Thyroid gland (tissue), 4 donors: Measurements from ENCODE around the gene EFCC1. TPM values are rescaled to one million over a fixed set of nuclear protein-coding genes. Genes with fewer than 3 reads are reported as not detected.
"Not testable (repeated sequence)": the region's sequence is repeated elsewhere in the genome, so short reads cannot be mapped to it uniquely, and the experiment has no call there.

Source experiments
- DNase-seq, 2 donors: peaks; one replicate each; pipeline ENCODE4 v3.0.0-alpha.2; 2019
- H3K27ac ChIP-seq, 3 donors: fragments of 200-600 bp; sonication (generic); 1 replicate in 2 of 3; 2 replicates in 1 of 3; pipeline ENCODE4 v1.5.1; 2016 to 2019; ENCODE audit warnings: mild to moderate bottlenecking in 1 of 3, moderate library complexity in 1 of 3
- H3K27me3 ChIP-seq: fragments of 200-600 bp; sonication (generic); one replicate; pipeline ENCODE4 v1.5.1; 2019
- H3K36me3 ChIP-seq, 2 donors: fragments of 200-600 bp; sonication (generic); one replicate each; pipeline ENCODE4 v1.5.1; 2016 to 2019
- H3K4me1 ChIP-seq, 2 donors: fragments of 200-600 bp; sonication (generic); one replicate each; pipeline ENCODE4 v1.5.1; 2017 to 2019
- H3K4me3 ChIP-seq, 3 donors: fragments of 200-600 bp; sonication (generic); replicated peaks in 1 of 3; 1 replicate in 2 of 3; 2 replicates in 1 of 3; pipeline ENCODE4 v1.5.1; 2016; ENCODE audit warnings: mild to moderate bottlenecking in 1 of 3
- H3K9me3 ChIP-seq: fragments of 200-600 bp; sonication (generic); one replicate; pipeline ENCODE4 v1.5.1; 2017
- CTCF ChIP-seq, 6 experiments: fragments of 200-600 bp in 3 of 6; fragments of 450-650 bp in 3 of 6; sonication (generic) in 3 of 6; IDR thresholded peaks; one replicate each; pipeline ENCODE4 v1.5.1; 2016 to 2019; ENCODE audit warnings: antibody characterized with exemption in 6 of 6, mild to moderate bottlenecking in 2 of 6, inconsistent platforms in 1 of 6, moderate library complexity in 1 of 6
- POLR2A ChIP-seq, 2 donors: fragments of 450-650 bp; IDR thresholded peaks; one replicate each; pipeline ENCODE4 v1.6.1; 2017; ENCODE audit warnings: antibody characterized with exemption in 2 of 2, mild to moderate bottlenecking in 2 of 2, moderate library complexity in 1 of 2
- WGBS, 2 donors: methylation state at CpG; one replicate each; pipeline ENCODE4 v1.1.5; 2017; 5-methylcytosine and 5-hydroxymethylcytosine counted together
- intact Hi-C: fragments of 100-400 bp; cut with DNase I; formaldehyde crosslinking; loops from one replicate; pipeline ENCODE4 v1.15.1; 2023
- total RNA-seq, 4 donors: library from RNA; depleted of rRNA; stranded (reverse); fragments of >200 nt; gene quantifications; one replicate each; pipeline ENCODE4 v1.2.3, GENCODE V29; 2016

EFCC1 gene
- total RNA-seq, 4 donors from 2014 or later = 3.6 to 16.8 (median 9.9) TPM

DNA sequence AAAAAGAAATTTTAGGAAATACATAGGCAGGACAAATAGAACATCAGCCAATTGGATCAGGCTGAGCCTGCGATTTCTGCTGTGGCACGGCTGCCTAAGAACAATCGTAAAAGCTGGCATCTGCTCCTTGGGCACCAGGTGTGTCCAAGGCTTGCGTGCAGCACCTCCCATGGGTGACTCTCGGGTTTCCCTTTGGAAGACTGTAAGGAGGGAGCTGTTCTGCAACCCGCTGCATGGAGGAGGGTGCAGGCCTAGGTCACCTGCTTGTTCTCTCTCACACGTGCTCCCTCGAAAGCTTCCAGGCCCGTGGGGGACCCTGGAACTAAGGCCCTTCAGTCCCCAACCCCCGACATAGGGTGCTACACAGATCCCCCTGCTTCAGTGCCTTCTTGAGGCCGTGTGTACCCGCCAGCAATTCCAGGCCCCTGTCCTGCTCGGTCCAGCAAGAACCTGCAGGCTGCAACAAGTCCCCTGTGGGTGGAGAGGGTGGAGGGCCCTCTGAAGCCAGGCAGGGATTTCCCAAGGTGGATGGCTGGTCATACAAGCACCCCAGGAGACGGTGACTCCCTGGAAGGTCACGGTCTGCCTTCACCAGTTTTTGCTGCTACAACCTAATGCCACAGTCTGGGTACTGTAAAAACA lies 62.9 kb downstream of the EFCC1 start:
- 31 to 54% methylated on average over 12 to 15 of the region's 15 CpGs for WGBS, 2 donors
- Histone ChIP-seq H3K27me3 (no peaks in the 10 kb centered on the region), H3K9me3 (no peaks in the 10 kb centered on the region), H3K27ac (no peak overlapping the region), H3K36me3 (no peaks in the 10 kb centered on the region), H3K4me1 (peaks cover 10 to 12% of the 10 kb centered on the region in 2 donors), H3K4me3 (no peak overlapping the region)
- peak; percentile 87 to 89 for DNase-seq
- no peak for TF ChIP-seq CTCF (IDR thresholded peaks at IDR 0.05)
- TF ChIP-seq POLR2A (IDR thresholded peaks at IDR 0.05) = no peak
- intact Hi-C loops = no loop called here

DNA sequence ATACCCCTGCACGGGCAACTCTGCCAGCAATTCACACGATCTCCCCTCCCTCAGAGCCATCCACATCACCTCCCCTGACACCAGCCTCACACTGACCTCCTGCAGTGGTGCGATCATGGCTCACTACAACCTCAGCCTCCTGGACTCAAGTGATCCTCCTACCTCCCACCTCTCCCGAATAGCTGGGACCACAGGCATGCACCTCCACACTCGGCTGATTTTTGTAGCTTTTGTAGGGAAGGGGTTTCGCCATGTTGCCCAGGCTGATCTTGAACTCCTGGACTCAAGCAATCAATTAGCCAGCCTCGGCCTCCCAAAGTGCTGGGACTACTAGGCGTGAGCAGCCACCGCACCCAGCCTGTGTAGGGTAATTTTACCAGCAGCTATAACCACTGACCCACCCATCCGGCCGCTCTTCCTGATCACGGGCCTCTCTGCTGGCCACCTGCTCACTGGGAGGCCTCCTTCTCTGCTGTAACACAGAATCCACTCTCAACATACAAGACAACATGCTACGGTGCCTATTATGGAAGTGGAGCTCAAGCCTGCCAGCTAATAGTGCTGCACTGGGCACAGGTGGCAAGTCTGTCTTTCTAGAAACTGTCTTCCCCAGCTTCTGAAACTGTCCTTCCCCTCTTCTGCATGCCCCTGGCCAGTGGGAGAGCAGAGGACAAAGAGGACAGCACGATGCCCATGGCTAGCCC lies 64.1 kb downstream of the EFCC1 start:
- Histone ChIP-seq H3K27ac (no peak overlapping the region), H3K4me1 (peaks cover 10 to 13% of the 10 kb centered on the region in 2 donors), H3K9me3 (no peaks in the 10 kb centered on the region), H3K4me3 (no peak overlapping the region), H3K36me3 (no peaks in the 10 kb centered on the region), H3K27me3 (no peaks in the 10 kb centered on the region)
- TF ChIP-seq CTCF (IDR thresholded peaks at IDR 0.05) = no peak
- no peak for TF ChIP-seq POLR2A (IDR thresholded peaks at IDR 0.05)
- intact Hi-C loops = no loop called here
- WGBS, 2 donors = 82 to 89% methylated on average over 13 to 14 of the region's 14 CpGs
- DNase-seq = no peak

DNA sequence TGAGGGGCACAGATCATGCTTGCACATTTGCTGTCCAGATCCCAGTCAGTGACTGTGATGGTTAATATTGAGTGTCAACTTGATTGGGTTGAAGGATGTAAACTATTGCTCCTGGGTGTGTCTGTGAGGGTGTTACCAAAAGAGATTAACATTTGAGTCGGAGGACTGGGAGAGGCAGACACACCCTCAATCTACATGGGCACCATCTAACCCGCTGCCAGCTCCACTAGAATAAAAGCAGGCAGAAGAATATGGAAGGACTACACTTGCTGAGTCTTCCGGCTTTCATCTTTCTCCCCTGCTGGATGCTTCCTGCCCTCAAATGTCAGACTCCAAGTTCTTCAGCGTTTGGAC lies 64.6 kb downstream of the EFCC1 start:
- H3K4me3 ChIP-seq = no peak overlapping the region
- DNase-seq = no peak
- no peak for TF ChIP-seq CTCF (IDR thresholded peaks at IDR 0.05)
- no peak for TF ChIP-seq POLR2A (IDR thresholded peaks at IDR 0.05)
- H3K4me1 ChIP-seq = peaks cover 10 to 13% of the 10 kb centered on the region in 2 donors
- H3K36me3 ChIP-seq = no peaks in the 10 kb centered on the region
- no peaks in the 10 kb centered on the region for H3K27me3 ChIP-seq
- H3K9me3 ChIP-seq = no peaks in the 10 kb centered on the region
- intact Hi-C loops = no loop called here
- H3K27ac ChIP-seq = no peak overlapping the region
- WGBS, 2 donors = 85 to 97% methylated on average over 3 to 4 of the region's 4 CpGs

- H3K9me3 ChIP-seq, intact Hi-C loops, H3K4me3 ChIP-seq, DNase-seq, H3K27me3 ChIP-seq, H3K36me3 ChIP-seq, H3K27ac ChIP-seq: not testable (repeated sequence)
- 94 to 95% methylated on average over 7 of the region's 7 CpGs for WGBS, 2 donors
- peaks cover 10 to 13% of the 10 kb centered on the region in 2 donors for H3K4me1 ChIP-seq
Observed at GRCh38 chr3:129067719-129068118, 66.6 kb downstream of the EFCC1 start.

- DNase-seq = peak; percentile 21 to 30
- Histone ChIP-seq H3K27me3 (no peaks in the 10 kb centered on the region), H3K36me3 (no peaks in the 10 kb centered on the region), H3K4me3 (peak overlapping the region in 1 of 3 donors; percentile 17), H3K4me1 (peaks cover 10 to 13% of the 10 kb centered on the region in 2 donors), H3K27ac (peak overlapping the region in 1 of 3 donors; percentile 50), H3K9me3 (no peaks in the 10 kb centered on the region)
- TF ChIP-seq POLR2A (IDR thresholded peaks at IDR 0.05) (no peak), CTCF (IDR thresholded peaks at IDR 0.05) (no peak)
- intact Hi-C loops = no loop called here
- WGBS, 2 donors = 21 to 39% methylated on average over 13 to 27 of the region's 44 CpGs
Observed at GRCh38 chr3:129068291-129068886, 67.3 kb downstream of the EFCC1 start.

DNA sequence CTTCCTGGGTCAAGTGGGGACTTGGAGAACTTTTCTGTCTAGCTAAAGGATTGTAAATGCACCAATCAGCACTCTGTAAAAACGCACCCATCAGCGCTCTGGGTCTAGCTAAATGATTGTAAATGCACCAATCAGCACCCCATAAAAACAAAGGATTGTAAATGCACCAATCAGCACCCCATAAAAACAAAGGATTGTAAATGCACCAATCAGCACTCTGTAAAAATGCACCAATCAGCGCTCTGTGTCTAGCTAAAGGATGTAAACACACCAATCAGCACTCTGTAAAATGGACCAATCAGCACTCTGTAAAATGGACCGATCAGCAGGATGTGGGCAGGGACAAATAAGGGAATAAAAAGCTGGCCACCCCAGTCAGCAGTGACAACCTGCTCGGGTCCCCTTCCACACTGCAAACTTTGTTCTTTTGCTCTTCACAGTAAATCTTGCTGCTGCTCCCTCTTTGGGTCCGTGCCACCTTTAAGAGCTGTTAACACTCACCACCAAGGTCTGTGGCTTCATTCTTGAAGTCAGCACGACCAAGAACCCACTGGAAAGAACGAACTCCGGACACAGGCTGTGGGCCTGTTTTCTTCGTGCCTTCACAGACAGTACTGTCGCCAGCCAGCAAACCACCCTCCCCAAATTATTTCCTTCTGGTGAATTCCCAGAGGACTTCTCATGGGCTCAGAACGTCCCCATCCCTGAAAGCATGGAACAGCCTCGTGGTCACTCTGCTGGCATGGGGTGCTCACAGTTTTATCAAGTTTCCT lies 68.4 kb downstream of the EFCC1 start:
- Histone ChIP-seq H3K4me1 (peaks cover 6 to 10% of the 10 kb centered on the region in 2 donors), H3K27ac (peak overlapping the region in 1 of 3 donors; percentile 50)
- DNase-seq, H3K4me3 ChIP-seq, intact Hi-C loops, H3K27me3 ChIP-seq, H3K36me3 ChIP-seq, H3K9me3 ChIP-seq: not testable (repeated sequence)
- WGBS, 2 donors = 81 to 85% methylated on average over 13 of the region's 13 CpGs
